HG02798 (cell line): ENCODE measurements around the gene EFCAB8.

ENCODE experiments used
- ATAC-seq: cut with Tn5 transposase; IDR thresholded peaks from one replicate; pipeline ENCODE4 v1.9.1; 2021; ENCODE audit warnings: mild to moderate bottlenecking; ENCODE audit not compliant: unreplicated experiment, poor library complexity

The EFCAB8 gene

GRCh38 chr20:32979201-32979998 is 120.7 kb downstream of the EFCAB8 start:
- ATAC-seq = no peak

- ATAC-seq = no peak
Observed at GRCh38 chr20:32980131-32980941, 121.6 kb downstream of the EFCAB8 start.

GRCh38 chr20:32980990-32981389 is 122.3 kb downstream of the EFCAB8 start:
- no peak for ATAC-seq

DNA sequence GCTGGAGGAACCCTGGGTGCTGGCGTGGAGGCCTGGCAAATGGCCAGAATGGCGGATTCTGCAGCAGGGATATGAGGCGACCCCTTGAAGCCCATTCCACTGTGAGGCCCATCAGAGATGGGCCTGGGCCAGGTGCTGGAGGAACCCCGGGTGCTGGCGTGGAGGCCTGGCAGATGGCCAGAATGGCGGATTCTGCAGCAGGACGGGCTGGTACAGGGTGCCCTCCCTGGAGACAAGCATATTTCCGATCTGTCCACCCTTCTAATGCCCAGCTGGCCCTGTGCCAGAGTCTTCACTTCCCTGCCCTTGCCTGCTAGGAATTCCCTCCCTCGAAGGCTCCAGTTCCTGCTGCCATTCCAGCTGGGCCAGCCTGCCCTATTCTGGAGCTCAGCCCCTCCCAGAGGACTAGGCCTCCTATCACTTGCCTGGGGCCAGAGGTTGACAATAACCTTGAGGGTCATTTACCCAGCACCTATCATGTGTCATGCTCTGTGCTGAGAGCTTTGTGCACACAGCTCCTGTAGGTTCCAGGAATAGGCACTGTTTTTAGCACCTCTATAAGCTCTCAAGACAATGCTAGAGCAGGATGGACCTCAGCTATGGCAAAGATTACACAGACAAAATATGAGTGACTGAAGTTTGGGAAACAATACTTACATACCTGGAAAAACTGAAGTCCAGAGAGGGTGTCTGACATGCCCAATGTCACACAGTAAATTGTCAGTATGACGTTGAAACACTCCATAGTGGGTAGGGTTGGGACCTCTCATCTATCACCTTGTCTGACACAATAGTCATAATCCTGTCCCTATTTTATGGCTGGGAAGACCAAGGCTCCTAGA is 124.1 kb downstream of the EFCAB8 start:
- no peak for ATAC-seq

DNA sequence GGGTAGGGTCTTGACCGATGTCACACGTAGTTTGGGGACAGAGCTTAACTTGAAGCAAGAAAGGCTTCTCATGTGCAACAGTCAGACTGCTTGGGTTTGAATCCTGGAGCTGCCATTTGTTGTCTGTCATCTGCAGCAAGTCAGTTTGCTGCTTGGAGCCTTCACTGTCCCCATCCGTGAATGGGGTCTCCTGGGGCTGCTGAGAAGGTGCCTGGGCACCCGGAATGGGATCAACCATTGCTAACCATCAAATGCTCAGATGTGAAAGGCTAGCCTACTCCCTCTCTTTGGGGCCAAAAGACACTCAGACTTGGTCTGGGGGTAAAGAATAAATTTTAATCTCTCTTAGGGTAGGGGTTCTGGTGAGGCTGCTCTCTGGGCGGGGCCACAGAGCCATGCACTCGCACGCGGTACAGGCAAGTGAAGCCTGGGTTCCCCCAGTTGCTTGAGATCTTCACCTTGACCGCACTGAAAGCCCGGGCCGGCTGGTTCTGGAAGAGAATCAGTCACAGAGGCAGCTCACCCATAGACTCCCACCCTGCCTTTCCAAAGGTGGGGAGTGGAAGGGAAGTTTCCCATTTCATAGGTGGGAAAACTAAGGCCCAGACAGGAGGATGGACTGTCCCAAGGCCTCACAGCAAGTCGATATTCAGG is 124.9 kb downstream of the EFCAB8 start:
- no peak for ATAC-seq

DNA sequence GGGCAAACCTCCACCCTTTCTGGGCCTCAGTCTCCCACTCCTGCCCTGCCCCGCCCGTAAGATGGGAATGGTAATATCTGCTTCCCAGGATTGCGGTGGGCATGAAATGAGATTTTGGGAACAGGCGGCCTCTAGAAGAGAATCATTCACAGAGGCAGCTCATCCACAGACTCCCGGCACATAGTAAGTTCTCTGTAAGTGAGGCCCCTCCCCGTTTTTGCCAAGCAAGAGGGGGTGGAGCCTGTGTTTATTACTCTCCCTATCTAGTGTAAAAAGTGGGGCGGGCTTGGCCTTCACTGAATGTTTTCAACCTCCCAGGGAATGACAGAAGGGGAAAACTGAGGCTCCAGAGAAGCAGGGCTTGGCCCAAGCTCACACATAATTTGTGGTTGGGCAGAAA is 125.5 kb downstream of the EFCAB8 start:
- ATAC-seq = no peak

DNA sequence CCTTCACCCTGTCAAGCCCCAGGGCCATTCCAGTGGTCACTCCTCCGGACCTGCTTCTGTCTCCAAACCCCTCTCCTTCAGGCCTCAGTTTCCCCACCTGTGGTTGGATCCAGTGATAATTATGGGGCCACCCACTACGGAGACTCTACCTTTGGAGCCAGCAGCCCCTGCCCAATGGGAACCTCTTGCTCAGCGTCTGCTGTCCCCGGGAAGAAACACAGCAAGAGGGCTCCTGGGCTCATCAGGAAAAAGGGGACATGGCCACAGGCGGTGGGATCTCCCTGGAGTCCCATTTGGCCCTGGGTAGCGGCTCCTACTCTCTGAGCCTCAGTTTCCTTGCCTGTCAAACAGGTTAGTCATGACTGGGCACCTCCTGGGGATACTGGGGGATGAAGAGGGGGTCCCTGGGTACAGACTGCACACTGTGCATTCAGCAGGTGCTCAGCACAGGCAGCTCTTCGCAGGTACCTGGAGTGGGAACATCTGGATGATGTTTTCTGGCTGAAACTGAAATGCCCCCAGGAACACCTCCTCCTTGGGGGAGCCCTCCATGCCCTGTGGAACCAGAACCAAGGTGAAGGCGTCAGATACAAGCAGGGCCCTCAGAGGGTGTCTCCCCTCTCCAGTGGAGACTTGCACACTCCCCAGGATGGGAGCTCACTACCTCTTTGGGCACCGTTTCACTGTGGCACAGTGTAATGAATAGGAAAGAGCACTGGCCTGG is 126.1 kb downstream of the EFCAB8 start:
- ATAC-seq = no peak

DNA sequence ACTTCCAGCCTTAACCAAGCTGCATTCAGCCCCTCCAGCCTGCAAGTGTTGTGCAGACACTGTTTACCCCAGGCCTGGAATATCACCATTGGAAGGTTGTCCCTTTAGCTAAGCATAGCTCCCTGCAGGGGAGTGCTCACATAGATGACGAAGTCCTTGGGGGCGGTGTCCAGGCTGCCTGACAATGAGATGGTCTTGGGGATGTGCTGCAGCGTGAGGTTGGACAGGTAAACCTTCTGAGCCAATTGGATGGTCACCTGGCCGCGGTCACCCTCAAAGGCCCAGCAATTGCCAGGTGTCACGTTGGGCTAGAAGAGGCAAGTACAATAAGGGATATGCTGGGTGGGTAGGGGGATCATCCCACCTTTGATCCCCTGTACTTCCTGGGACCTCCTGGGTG is 126.9 kb downstream of the EFCAB8 start:
- ATAC-seq = no peak

DNA sequence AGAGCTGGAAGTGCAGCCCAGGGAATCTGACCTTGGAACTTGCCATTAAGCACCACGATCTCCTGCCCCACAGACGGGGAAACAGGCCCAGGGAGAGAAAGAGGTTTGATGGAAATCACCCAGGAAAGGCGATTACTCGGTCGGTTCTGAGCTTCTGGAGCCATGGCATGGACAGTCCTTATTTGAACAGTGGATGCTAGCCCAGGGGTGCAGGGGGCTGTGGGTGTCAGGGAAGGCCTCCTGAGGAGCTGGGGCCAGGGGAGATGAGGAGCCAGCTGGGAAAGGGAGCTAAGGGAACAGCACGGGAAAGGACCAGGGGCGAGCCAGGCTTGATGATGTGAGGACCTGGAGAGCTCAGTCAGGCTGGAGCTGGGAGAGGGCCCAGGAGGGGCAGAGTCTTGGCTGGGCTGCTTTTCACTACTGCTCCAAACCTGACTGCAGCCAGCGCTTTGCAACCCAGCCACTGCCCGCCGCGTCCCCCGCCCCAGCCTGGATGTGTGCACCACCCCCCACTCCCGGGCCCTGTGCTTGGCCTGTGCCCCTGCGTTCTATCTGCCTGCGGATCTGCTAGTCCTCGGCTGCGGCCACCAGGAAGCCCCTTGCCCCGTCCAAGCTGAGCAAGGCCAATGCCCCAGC is 127.7 kb downstream of the EFCAB8 start:
- no peak for ATAC-seq

DNA sequence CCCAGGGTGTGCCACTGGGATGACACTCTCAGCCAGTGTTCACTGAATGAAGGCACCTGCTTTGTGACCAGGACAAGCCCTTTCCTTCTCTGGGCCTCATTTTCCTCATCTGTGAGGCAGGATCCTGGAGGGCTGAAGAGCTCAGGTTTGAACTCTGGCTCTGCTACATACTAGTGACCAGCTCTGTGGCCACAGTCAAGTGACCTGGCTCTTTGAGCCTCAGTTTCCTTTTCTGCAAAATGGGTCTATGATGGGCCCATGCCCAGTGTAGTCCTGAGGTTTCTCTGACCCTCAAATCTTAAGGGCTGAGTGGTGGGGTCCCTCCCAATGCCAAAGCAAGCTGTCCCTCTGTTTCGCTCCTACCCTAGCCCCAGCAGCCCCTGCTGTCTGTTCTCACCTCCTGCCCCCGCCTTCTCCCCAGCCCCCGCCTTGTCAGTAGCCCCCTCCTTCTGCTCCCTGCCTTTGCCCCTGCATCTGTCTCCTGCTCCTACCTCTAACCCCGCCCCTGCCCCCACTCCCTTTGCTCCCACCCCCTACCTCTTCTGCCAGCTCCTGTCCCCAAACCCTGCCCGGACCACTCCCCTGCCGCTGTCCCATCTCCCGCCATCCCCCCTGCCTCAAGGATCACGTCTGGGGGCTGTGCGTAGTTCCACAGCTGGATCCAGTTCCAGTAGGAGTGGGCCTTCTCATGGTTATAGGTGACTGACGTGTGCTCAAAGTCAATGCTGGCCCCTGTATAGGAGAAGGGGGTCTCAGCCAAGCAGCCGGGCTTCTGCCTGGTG is 128.5 kb downstream of the EFCAB8 start:
- ATAC-seq = no peak

GRCh38 chr20:32988008-32988407 is 129.3 kb downstream of the EFCAB8 start:
- ATAC-seq = no peak

GRCh38 chr20:32989507-32990283 is 131.0 kb downstream of the EFCAB8 start:
- no peak for ATAC-seq

GRCh38 chr20:32990426-32990825 is 131.7 kb downstream of the EFCAB8 start:
- no peak for ATAC-seq

- ATAC-seq = no peak
Observed at GRCh38 chr20:32991383-32991782, 132.7 kb downstream of the EFCAB8 start.

DNA sequence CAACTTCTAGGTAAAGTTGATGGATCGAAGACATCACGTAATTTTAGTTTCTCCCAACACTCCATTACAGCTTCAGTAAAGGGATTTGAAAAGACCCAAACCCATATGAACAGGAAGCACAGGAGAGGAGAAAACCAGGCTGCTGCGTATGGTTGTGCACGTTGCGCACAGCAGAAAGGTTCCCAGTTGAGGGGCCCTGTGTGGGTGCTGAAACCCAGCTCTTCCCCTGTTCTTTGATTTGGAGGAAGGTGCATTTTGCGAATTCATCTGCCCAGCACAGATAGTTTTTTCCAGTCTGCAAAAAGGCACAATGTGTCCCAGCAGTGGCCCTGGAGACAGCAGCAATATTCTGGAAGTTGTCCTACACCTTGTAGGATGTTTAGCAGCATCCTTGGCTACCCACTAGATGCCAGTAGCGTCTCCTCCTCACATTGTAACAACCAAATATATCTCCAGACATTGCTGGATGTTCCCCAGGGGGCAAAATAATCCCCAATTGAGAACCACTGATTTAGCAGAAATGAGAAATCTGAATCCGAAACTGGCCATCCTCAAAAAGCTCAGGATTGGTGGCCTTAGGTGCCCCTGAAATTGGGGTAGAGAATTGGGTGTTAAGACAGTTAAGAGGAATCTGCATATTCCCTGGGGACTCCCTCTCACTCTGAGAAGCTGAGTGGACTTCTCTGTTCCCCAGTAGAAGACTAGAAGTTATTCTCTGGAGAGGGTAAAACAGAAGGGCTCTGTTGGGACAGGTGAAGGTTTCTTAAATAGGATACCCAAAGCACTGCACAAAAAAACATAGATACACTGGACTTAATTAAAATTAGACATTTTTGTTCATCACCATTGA is 133.3 kb downstream of the EFCAB8 start:
- no peak for ATAC-seq

GRCh38 chr20:32993496-32994050 is 134.8 kb downstream of the EFCAB8 start:
- no peak for ATAC-seq
